MCF 10A (cell line): ENCODE measurements around the gene BTBD2. TPM values are rescaled to one million over a fixed set of nuclear protein-coding genes. Genes with fewer than 3 reads are reported as not detected.

ENCODE experiments used
- BruUV-seq: library from RNA; stranded (reverse); fragments of 400-500 nt; replicated peaks from 2 replicates; lab custom pipeline; 2021; lab: Mats Ljungman, UMichigan
- CTCF ChIA-PET: fragments of 300-600 bp; sonication (Branson Sonifier 250); formaldehyde crosslinking; extraction: SDS; loops from one replicate; lab custom pipeline; 2021; ENCODE audit warnings: antibody characterized with exemption, inconsistent platforms; lab: Yijun Ruan, JAX
- POLR2A ChIA-PET: fragments of 300-600, 350-650 bp; sonication (Branson Sonifier 250); formaldehyde crosslinking; extraction: SDS; loops from one replicate; lab custom pipeline; 2020; ENCODE audit warnings: antibody characterized with exemption, inconsistent platforms; lab: Yijun Ruan, JAX
- DNase-seq: peaks from one replicate; pipeline ENCODE4 v3.0.0-alpha.2; 2018; ENCODE audit not compliant: unreplicated experiment
- H3K27ac Mint-ChIP-seq: one replicate; pipeline ENCODE4 v1.8.0; 2022; ENCODE audit warnings: mild to moderate bottlenecking, low read depth, mixed read lengths; ENCODE audit not compliant: unreplicated experiment
- H3K27me3 Mint-ChIP-seq: one replicate; pipeline ENCODE4 v1.8.0; 2022; ENCODE audit warnings: mixed read lengths; ENCODE audit not compliant: insufficient read depth, unreplicated experiment
- H3K36me3 Mint-ChIP-seq: one replicate; pipeline ENCODE4 v1.8.0; 2022; ENCODE audit warnings: mild to moderate bottlenecking, moderate library complexity, mixed read lengths; ENCODE audit not compliant: insufficient read depth, unreplicated experiment
- H3K4me1 Mint-ChIP-seq: one replicate; pipeline ENCODE4 v1.8.0; 2022; ENCODE audit warnings: mixed read lengths; ENCODE audit not compliant: insufficient read depth, unreplicated experiment
- H3K4me3 Mint-ChIP-seq: one replicate; pipeline ENCODE4 v1.8.0; 2022; ENCODE audit warnings: mild to moderate bottlenecking, moderate library complexity, mixed read lengths; ENCODE audit not compliant: unreplicated experiment
- H3K9me3 Mint-ChIP-seq: one replicate; pipeline ENCODE4 v1.8.0; 2022; ENCODE audit warnings: mixed read lengths; ENCODE audit not compliant: unreplicated experiment
- intact Hi-C: fragments of 100-400 bp; cut with micrococcal nuclease; formaldehyde crosslinking; loops from 2 replicates; pipeline ENCODE4 v1.14.1; 2022
- total RNA-seq: library from RNA; stranded (reverse); gene quantifications from 2 replicates; pipeline ENCODE4 v1.2.3, GENCODE V29; 2022
- TF ChIP-seq, protein P1 (sequence below): fragments of 200-600 bp; IDR thresholded peaks from one replicate; pipeline ENCODE4 v1.8.0; 2022; ENCODE audit warnings: antibody characterized with exemption, mild to moderate bottlenecking; ENCODE audit not compliant: unreplicated experiment

BTBD2 gene
- total RNA-seq, 1 experiment from 2014 or later: 53.1 TPM

DNA sequence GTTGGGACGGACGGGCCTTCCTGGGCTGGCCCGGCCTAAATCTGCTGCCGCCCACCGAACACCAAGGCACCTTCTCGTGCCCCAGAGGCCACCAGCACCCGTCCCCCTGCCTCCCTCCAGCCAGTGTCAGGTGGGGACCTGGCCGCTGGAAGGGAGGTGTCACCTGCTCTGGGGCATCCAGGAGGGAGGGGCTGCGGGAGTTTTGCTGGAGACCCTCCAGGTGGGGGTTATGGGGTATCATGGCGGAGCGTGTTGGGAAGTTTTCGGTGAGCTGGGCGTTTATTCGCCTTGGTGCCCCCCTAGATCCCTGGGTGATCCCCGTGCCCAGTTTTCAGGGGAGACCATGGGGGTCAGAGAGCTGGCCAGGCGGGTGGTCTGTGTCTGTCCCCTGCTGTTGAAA, 64.9 kb downstream of the BTBD2 start:
- H3K4me1 Mint-ChIP-seq: no peaks in the 10 kb centered on the region
- no TSS peak for BruUV-seq
- TF ChIP-seq, protein P1, sequence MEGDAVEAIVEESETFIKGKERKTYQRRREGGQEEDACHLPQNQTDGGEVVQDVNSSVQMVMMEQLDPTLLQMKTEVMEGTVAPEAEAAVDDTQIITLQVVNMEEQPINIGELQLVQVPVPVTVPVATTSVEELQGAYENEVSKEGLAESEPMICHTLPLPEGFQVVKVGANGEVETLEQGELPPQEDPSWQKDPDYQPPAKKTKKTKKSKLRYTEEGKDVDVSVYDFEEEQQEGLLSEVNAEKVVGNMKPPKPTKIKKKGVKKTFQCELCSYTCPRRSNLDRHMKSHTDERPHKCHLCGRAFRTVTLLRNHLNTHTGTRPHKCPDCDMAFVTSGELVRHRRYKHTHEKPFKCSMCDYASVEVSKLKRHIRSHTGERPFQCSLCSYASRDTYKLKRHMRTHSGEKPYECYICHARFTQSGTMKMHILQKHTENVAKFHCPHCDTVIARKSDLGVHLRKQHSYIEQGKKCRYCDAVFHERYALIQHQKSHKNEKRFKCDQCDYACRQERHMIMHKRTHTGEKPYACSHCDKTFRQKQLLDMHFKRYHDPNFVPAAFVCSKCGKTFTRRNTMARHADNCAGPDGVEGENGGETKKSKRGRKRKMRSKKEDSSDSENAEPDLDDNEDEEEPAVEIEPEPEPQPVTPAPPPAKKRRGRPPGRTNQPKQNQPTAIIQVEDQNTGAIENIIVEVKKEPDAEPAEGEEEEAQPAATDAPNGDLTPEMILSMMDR: no peak
- peaks cover 23% of the 10 kb centered on the region for H3K36me3 Mint-ChIP-seq
- H3K27ac Mint-ChIP-seq: no peak overlapping the region
- ChIA-PET POLR2A (no interaction called here), CTCF (interaction anchor here (0.6 to 1.0 kb wide), 2 partner anchors 22 to 45 kb away, joined by 3 read pairs; no protein-coding TSS in a partner anchor)
- H3K4me3 Mint-ChIP-seq: no peak overlapping the region
- no peaks in the 10 kb centered on the region for H3K27me3 Mint-ChIP-seq
- no peak for DNase-seq
- no peaks in the 10 kb centered on the region for H3K9me3 Mint-ChIP-seq
- intact Hi-C loops: no loop called here

GRCh38 chr19:1949304-1950101, 66.0 kb downstream of the BTBD2 start:
- Mint-ChIP-seq H3K4me3 (no peak overlapping the region), H3K27ac (no peak overlapping the region), H3K9me3 (no peaks in the 10 kb centered on the region), H3K36me3 (peaks cover 23% of the 10 kb centered on the region), H3K4me1 (no peaks in the 10 kb centered on the region), H3K27me3 (no peaks in the 10 kb centered on the region)
- CTCF ChIA-PET: no interaction called here
- DNase-seq: no peak
- no TSS peak for BruUV-seq
- POLR2A ChIA-PET: no interaction called here
- intact Hi-C loops: no loop called here
- TF ChIP-seq, protein P1: no peak

DNA sequence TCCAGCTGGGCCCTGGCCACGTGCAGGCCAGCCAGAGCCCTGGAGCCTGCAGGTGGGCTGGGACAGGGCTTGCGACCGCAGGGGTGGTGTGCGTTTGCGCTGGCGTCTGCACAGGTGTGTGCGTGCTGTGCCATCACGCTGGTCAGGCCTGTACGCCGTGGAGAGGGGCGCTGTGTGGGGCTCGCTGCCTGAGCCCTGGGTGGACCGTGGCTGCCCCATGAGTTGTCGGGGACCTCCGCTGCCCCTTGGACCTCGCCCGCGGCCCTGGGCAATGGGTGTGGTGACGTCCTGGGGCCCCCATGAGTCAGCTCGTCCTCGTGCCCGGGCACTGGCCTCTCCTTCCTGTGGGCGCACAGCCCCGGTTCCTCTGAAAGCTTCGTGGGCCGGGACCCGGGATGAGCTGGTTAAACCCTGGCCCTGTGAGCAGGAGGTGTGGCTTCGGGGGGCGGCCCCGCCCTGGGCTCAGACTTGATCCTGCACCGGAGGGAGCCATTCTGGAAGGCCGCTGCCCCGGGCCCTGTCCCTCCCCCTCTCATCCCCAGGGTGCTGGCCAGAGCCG, 67.8 kb downstream of the BTBD2 start:
- Mint-ChIP-seq H3K4me3 (no peak overlapping the region), H3K27ac (no peak overlapping the region), H3K4me1 (peaks cover 10% of the 10 kb centered on the region), H3K9me3 (no peaks in the 10 kb centered on the region), H3K27me3 (no peaks in the 10 kb centered on the region), H3K36me3 (peaks cover 16% of the 10 kb centered on the region)
- intact Hi-C loops: no loop called here
- BruUV-seq: no TSS peak
- ChIA-PET POLR2A (no interaction called here), CTCF (interaction anchor here (0.6 to 0.7 kb wide), 4 partner anchors 15 to 1208 kb away, joined by 3 to 5 read pairs (median 4); no protein-coding TSS in a partner anchor)
- TF ChIP-seq, protein P1: no peak
- DNase-seq: peak; percentile 46

DNA sequence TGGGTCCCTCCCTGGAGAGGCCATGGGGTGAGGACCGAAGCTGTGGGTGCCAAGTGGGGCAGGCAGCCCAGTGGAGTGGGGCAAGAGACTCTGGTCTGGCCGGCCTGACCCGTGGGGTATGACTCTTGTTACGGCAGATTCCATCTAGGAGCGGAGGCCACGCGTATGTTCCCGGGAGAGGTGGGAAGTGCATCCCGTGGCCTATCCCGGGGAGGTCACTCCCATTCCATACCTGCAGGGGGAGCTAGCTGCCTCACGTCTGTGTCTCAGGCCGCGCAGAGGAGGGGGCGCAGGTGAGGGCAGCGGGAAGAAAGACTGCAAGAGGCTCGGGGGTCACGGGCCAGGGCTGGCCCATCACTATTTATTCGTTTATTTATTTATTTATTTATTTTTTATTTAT, 69.6 kb downstream of the BTBD2 start:
- POLR2A ChIA-PET: interaction anchor here (0.7 kb wide), 1 partner anchor 70 kb away, joined by 3 read pairs; no protein-coding TSS in a partner anchor

More for the DNA sequence above, 69.6 kb downstream of the BTBD2 start:
- H3K9me3 Mint-ChIP-seq: no peaks in the 10 kb centered on the region
- DNase-seq: peak; percentile 41
- H3K4me3 Mint-ChIP-seq: no peak overlapping the region
- no peak overlapping the region for H3K27ac Mint-ChIP-seq
- no peaks in the 10 kb centered on the region for H3K27me3 Mint-ChIP-seq
- peaks cover 12% of the 10 kb centered on the region for H3K4me1 Mint-ChIP-seq
- peaks cover 6% of the 10 kb centered on the region for H3K36me3 Mint-ChIP-seq
- intact Hi-C loops: no loop called here
- no TSS peak for BruUV-seq
- TF ChIP-seq, protein P1: peak; percentile 60
- CTCF ChIA-PET: interaction anchor here (0.7 to 0.9 kb wide), 4 partner anchors 16 to 802 kb away, joined by 3 to 5 read pairs (median 4); no protein-coding TSS in a partner anchor
